K562 (cell line): Measurements from ENCODE around the gene VDAC2. TPM values are rescaled to one million over a fixed set of nuclear protein-coding genes. Genes with fewer than 3 reads are reported as not detected.

Experiments used
- CBX2 ChIP-seq: fragments of 200-600 bp; sonication (generic); IDR thresholded peaks from one replicate; pipeline ENCODE4 v1.6.1; 2012; ENCODE audit warnings: mild to moderate bottlenecking, low read length, inconsistent platforms; ENCODE audit not compliant: insufficient read depth, poor library complexity, severe bottlenecking
- DNMT1 ChIP-seq: fragments of 450-650 bp; IDR thresholded peaks from 2 replicates; pipeline ENCODE4 v1.6.1; 2016; ENCODE audit warnings: antibody characterized with exemption, mild to moderate bottlenecking
- HSF4 ChIP-seq: fragments of 250-450 bp; sonication (Bioruptor Pico); IDR thresholded peaks from 2 replicates; pipeline ENCODE4 v2.1.2; 2022; ENCODE audit warnings: mild to moderate bottlenecking, moderate library complexity, borderline replicate concordance
- MED1 ChIP-seq: sonication (generic); formaldehyde crosslinking; IDR thresholded peaks from 2 replicates; pipeline ENCODE4 v1.8.1; 2023; ENCODE audit warnings: missing genetic modification reagents, borderline replicate concordance
- NFIX ChIP-seq: fragments of 250-450 bp; sonication (Bioruptor Pico); IDR thresholded peaks from 2 replicates; pipeline ENCODE4 v1.4.0; 2020; ENCODE audit warnings: low read depth, mild to moderate bottlenecking, moderate library complexity
- PHB ChIP-seq: fragments of 250-450 bp; sonication (Bioruptor Pico); IDR thresholded peaks from 2 replicates; pipeline ENCODE4 v1.5.0; 2021
- PRPF4 ChIP-seq: fragments of 200-400 bp; formaldehyde crosslinking; IDR thresholded peaks from one replicate; pipeline ENCODE4 v1.6.1; 2017; ENCODE audit warnings: low read length, low read depth, mild to moderate bottlenecking; ENCODE audit not compliant: insufficient read depth, poor library complexity, severe bottlenecking
- SMAD3 ChIP-seq: fragments of 450-650 bp; formaldehyde crosslinking; conservative IDR thresholded peaks from 2 replicates; pipeline ENCODE4 v1.4.0; 2020; ENCODE audit warnings: mild to moderate bottlenecking
- TEAD4 ChIP-seq, 2 experiments: sonication (generic) in 1 of 2; formaldehyde crosslinking in 1 of 2; IDR thresholded peaks; 2 replicates each; pipeline versions ENCODE4 v1.6.1 to v1.8.0; 2012 to 2022; ENCODE audit warnings: borderline replicate concordance in 1 of 2, inconsistent platforms in 1 of 2, low read length in 1 of 2, mild to moderate bottlenecking in 1 of 2, missing genetic modification reagents in 1 of 2
- TSC22D4 ChIP-seq: fragments of 450-650 bp; IDR thresholded peaks from 2 replicates; pipeline ENCODE4 v1.6.1; 2016; ENCODE audit warnings: missing genetic modification characterization, missing biosample characterization, control low read depth
- ZBTB1 ChIP-seq: sonication (generic); formaldehyde crosslinking; IDR thresholded peaks from 2 replicates; pipeline ENCODE4 v1.8.1; 2023; ENCODE audit warnings: missing genetic modification reagents, low read depth, mild to moderate bottlenecking, borderline replicate concordance
- ZBTB40 ChIP-seq, 2 experiments: fragments of 450-650 bp in 1 of 2; sonication (generic) in 1 of 2; formaldehyde crosslinking in 1 of 2; IDR thresholded peaks; 2 replicates each; pipeline versions ENCODE4 v1.7.1 to v1.9.0; 2016 to 2022; ENCODE audit warnings: inconsistent platforms in 1 of 2, mild to moderate bottlenecking in 1 of 2, missing genetic modification reagents in 1 of 2
- ZNF239 ChIP-seq: fragments of 250-450 bp; sonication (Bioruptor Pico); IDR thresholded peaks from 2 replicates; pipeline ENCODE4 v1.4.0; 2020; ENCODE audit warnings: mild to moderate bottlenecking
- ZNF511 ChIP-seq: sonication (generic); formaldehyde crosslinking; IDR thresholded peaks from 2 replicates; pipeline ENCODE4 v1.8.0; 2022; ENCODE audit warnings: mild to moderate bottlenecking, missing genetic modification reagents
- ZNF584 ChIP-seq: fragments of 200-800 bp; sonication (Bioruptor generic); IDR thresholded peaks from 2 replicates; pipeline ENCODE4 v1.6.1; 2016; ENCODE audit warnings: low read depth, mild to moderate bottlenecking, missing genetic modification characterization, missing compliant biosample characterization
- ZNF707 ChIP-seq: fragments of 250-450 bp; sonication (Bioruptor Pico); conservative IDR thresholded peaks from 2 replicates; pipeline ENCODE4 v1.8.0; 2022; ENCODE audit warnings: inconsistent platforms, mild to moderate bottlenecking, moderate library complexity
- ZNF785 ChIP-seq: fragments of 250-450 bp; sonication (Bioruptor Pico); IDR thresholded peaks from 2 replicates; pipeline ENCODE4 v1.4.0; 2020; ENCODE audit warnings: mild to moderate bottlenecking
- polyA plus RNA-seq, 8 experiments: library from polyadenylated mRNA; depleted of rRNA in 4 of 8; stranded (reverse) in 5 of 8; unstranded in 3 of 8; fragments of >200 nt; fragmentation: Nextera tagmentation in 2 of 8; fragmentation: Illumina TruSeq in 1 of 8; extraction: Ambion mirVana in 2 of 8; extraction: Trizol in 1 of 8; gene quantifications; 2 replicates each; pipeline versions ENCODE4 v1.2.1 to v1.2.3, GENCODE V29; 2011 to 2014; ENCODE audit warnings: inconsistent platforms in 1 of 8, missing spikeins in 1 of 8
- total RNA-seq, 7 experiments: library from RNA; depleted of rRNA in 6 of 7; stranded (reverse); fragments of >200 nt in 6 of 7; fragmentation: Illumina TruSeq in 2 of 7; extraction: Trizol in 2 of 7; gene quantifications; 2 replicates each; pipeline versions ENCODE4 v1.2.1 to v1.2.3, GENCODE V29; 2011 to 2021; ENCODE audit warnings: low replicate concordance in 1 of 7

VDAC2 gene
- total and polyA plus RNA-seq, 9 of the 15 experiments (the other 6 are each of a cell fraction or from before 2014, with no cell fraction given), result 139 to 450 (median 250) TPM

- no peak for TF ChIP-seq ZBTB40 (IDR thresholded peaks at IDR 0.05)
- TF ChIP-seq ZBTB40 (CRISPR knock-in tag; IDR thresholded peaks at IDR 0.05), result no peak
- TF ChIP-seq PRPF4, result no peak
- TF ChIP-seq ZNF707, result no peak
- TF ChIP-seq ZNF785 (CRISPR knock-in tag), result peak; percentile 99
- TF ChIP-seq MED1 (CRISPR knock-in tag), result no peak
- no peak for TF ChIP-seq PHB (CRISPR knock-in tag)
- no peak for TF ChIP-seq DNMT1
- TF ChIP-seq ZBTB1, result 0 out of 2 replicates have a peak, but pooled peaks have one; percentile 6
- no peak for TF ChIP-seq TSC22D4 (tag)
- no peak for TF ChIP-seq ZNF584
- no peak; the same call in 1 of the 2 replicates for TF ChIP-seq TEAD4 (IDR thresholded peaks at IDR 0.05; ENCODE audit: low read length)
- TF ChIP-seq TEAD4 (CRISPR knock-in tag; IDR thresholded peaks at IDR 0.05; ENCODE audit: borderline replicate concordance), result no peak
- no peak for TF ChIP-seq NFIX (CRISPR knock-in tag)
- TF ChIP-seq ZNF239 (CRISPR knock-in tag), result no peak
- no peak for TF ChIP-seq HSF4 (CRISPR knock-in tag)
- no peak for TF ChIP-seq CBX2
- peak; percentile 21; the same call in 1 of the 2 replicates for TF ChIP-seq ZNF511
- TF ChIP-seq SMAD3, result peak; percentile 68; the same call in 1 of the 2 replicates
Measured at GRCh38 chr10:75235375-75236177, 25.0 kb downstream of the VDAC2 start, which contains the start of gene COMTD1 (continued).
